ENCODE data around the gene NUDT5.

- no peak for TF ChIP-seq POLR2A (IDR thresholded peaks at IDR 0.05)
- no peak for TF ChIP-seq CTCF (IDR thresholded peaks at IDR 0.05)
Observed at GRCh38 chr10:12207114-12207513, 11.4 kb upstream of the NUDT5 start.

Data from lower leg skin (tissue), 3 donors.